HG02623 (cell line): ENCODE results near the gene NCS1.

Experiments
- ATAC-seq: cut with Tn5 transposase; IDR thresholded peaks from one replicate; pipeline ENCODE4 v1.9.1; 2021; ENCODE audit warnings: moderate library complexity; ENCODE audit not compliant: unreplicated experiment

NCS1 gene

GRCh38 chr9:130172161-130172857 is at the start of gene NCS1:
TSS of gene NCS1 (plus strand) at chr9:130172404. CDS start at chr9:130172664, 260 bp downstream.
- no peak for ATAC-seq

- ATAC-seq = no peak
Observed at GRCh38 chr9:130122456-130122855, 49.7 kb upstream of the NCS1 start.

- ATAC-seq = no peak
Observed at GRCh38 chr9:130124085-130124860, 47.9 kb upstream of the NCS1 start.

- ATAC-seq = no peak
Observed at GRCh38 chr9:130126721-130127433, 45.3 kb upstream of the NCS1 start.

- ATAC-seq = no peak
Observed at GRCh38 chr9:130128251-130128650, 44.0 kb upstream of the NCS1 start.

- no peak for ATAC-seq
Observed at GRCh38 chr9:130128733-130129431, 43.3 kb upstream of the NCS1 start.

- no peak for ATAC-seq
Observed at GRCh38 chr9:130129432-130130061, 42.7 kb upstream of the NCS1 start.

GRCh38 chr9:130132746-130133145 is 39.5 kb upstream of the NCS1 start:
- no peak for ATAC-seq

- no peak for ATAC-seq
Observed at GRCh38 chr9:130137081-130137640, 35.0 kb upstream of the NCS1 start.

GRCh38 chr9:130137641-130138081 is 34.5 kb upstream of the NCS1 start:
- no peak for ATAC-seq

GRCh38 chr9:130138171-130138653 is 34.0 kb upstream of the NCS1 start:
- ATAC-seq = no peak

- no peak for ATAC-seq
Observed at GRCh38 chr9:130138791-130139190, 33.4 kb upstream of the NCS1 start.

GRCh38 chr9:130139251-130139650 is 33.0 kb upstream of the NCS1 start:
- no peak for ATAC-seq

- no peak for ATAC-seq
Observed at GRCh38 chr9:130140706-130141105, 31.5 kb upstream of the NCS1 start.

GRCh38 chr9:130142056-130142455 is 30.1 kb upstream of the NCS1 start:
- ATAC-seq = no peak

GRCh38 chr9:130142641-130143040 is 29.6 kb upstream of the NCS1 start:
- no peak for ATAC-seq

- no peak for ATAC-seq
Observed at GRCh38 chr9:130143279-130143893, 28.8 kb upstream of the NCS1 start.

- no peak for ATAC-seq
Observed at GRCh38 chr9:130143958-130144366, 28.2 kb upstream of the NCS1 start.

- ATAC-seq = no peak
Observed at GRCh38 chr9:130144703-130145102, 27.5 kb upstream of the NCS1 start.

- ATAC-seq = no peak
Observed at GRCh38 chr9:130145658-130146057, 26.5 kb upstream of the NCS1 start.
